ENCODE measurements around the gene NASP.

NASP gene

DNA sequence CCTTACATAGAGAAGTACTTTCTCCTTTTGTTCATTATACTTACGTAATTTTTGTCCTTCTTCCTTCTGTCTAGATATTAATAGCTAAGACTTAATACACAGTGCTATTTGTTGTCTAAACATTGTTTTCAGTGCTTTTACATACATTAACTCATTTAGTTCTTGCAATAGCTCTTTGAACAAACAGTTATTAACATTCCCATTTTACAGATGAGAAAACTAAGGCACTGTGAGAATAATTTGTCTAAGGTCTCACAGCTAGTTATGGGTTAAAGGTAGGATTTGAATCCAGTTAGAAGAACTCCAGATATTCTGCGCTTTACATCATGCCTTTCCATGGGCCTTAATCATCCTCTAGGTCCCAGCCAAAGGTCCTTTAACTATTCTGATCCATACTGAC is 20.4 kb downstream of the NASP start:
- no peak overlapping the region for H3K4me3 ChIP-seq (ENCODE audit: low read depth, low read length)
- H3K27ac ChIP-seq (ENCODE audit: low read depth, low read length): no peak overlapping the region
- H3K9ac ChIP-seq (ENCODE audit: low read length): no peak overlapping the region
- H3K9me3 ChIP-seq (ENCODE audit: control insufficient read depth, insufficient read depth, low read depth, low read length): no peaks in the 10 kb centered on the region
- no peaks in the 10 kb centered on the region for H3K27me3 ChIP-seq (ENCODE audit: control insufficient read depth, insufficient read depth, low read length)
- peaks cover 94% of the 10 kb centered on the region for H3K36me3 ChIP-seq (ENCODE audit: control insufficient read depth, insufficient read depth, low read length)
- H3K4me1 ChIP-seq (ENCODE audit: control insufficient read depth, insufficient read depth, low read length): no peaks in the 10 kb centered on the region

DNA sequence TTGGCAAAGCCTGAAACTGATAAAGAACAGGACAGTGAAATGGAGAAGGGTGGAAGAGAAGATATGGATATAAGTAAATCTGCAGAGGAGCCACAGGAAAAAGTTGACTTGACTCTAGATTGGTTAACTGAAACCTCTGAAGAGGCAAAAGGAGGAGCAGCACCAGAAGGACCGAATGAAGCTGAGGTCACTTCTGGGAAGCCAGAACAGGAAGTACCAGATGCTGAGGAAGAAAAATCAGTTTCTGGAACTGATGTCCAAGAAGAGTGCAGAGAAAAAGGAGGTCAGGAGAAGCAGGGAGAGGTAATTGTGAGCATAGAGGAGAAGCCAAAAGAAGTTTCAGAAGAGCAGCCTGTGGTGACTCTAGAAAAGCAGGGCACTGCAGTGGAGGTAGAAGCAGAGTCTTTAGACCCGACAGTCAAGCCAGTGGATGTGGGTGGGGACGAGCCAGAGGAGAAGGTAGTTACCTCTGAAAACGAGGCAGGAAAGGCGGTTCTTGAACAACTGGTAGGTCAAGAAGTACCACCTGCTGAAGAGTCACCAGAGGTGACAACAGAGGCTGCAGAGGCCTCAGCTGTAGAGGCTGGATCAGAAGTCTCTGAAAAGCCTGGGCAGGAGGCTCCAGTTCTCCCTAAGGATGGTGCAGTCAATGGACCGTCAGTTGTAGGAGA is 23.7 kb downstream of the NASP start:
- no peaks in the 10 kb centered on the region for H3K27me3 ChIP-seq (ENCODE audit: control insufficient read depth, insufficient read depth, low read length)
- H3K27ac ChIP-seq (ENCODE audit: low read depth, low read length): 0 out of 2 replicates have a peak overlapping the region, but pooled peaks have one; percentile 8
- H3K9me3 ChIP-seq (ENCODE audit: control insufficient read depth, insufficient read depth, low read depth, low read length): no peaks in the 10 kb centered on the region
- peaks cover 98% of the 10 kb centered on the region for H3K36me3 ChIP-seq (ENCODE audit: control insufficient read depth, insufficient read depth, low read length)
- H3K9ac ChIP-seq (ENCODE audit: low read length): no peak overlapping the region
- H3K4me3 ChIP-seq (ENCODE audit: low read depth, low read length): no peak overlapping the region
- no peaks in the 10 kb centered on the region for H3K4me1 ChIP-seq (ENCODE audit: control insufficient read depth, insufficient read depth, low read length)

DNA sequence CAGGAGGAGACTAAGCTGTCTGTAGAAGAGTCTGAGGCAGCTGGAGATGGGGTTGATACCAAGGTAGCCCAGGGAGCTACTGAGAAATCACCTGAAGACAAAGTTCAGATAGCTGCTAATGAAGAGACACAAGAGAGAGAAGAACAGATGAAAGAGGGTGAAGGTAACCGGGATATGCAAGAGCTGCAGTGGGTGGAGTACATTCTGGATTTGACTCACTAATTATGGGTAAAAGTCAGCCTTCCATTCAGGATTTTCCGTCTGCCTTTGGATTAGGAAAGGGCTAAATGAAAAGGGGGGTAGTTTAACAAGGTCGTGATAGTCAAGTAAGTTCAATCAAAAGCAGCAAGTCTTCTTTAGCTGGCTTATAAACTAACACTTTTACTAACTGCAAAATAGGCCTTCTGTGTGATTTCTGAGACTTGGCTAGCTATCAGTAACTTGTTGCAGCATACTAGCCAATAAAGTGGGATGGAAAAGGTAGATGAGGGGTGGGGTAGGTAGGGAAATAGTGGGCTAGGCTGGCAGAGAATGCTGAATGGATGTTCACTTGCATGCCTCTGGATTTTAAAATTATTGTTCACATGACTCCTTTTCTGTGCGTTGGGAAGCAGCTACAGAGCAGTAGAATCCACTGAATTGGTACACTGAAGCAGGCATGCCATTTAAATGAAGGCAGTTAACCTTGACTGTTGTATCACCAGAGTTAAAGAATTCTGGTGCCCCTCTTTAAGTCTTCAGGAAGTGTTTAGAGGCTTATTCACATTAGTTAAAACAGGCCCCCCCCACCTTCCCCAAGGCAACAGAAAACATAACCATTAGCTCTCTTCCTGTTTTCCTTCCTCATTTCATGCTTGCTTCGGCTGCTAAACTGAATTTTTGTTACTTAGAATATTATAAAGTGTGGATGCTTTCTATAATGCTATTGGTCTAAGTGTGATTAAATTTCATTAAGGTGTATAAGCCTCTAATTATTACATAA is 24.6 kb downstream of the NASP start:
- Histone ChIP-seq H3K9me3 (ENCODE audit: control insufficient read depth, insufficient read depth, low read depth, low read length) (no peaks in the 10 kb centered on the region), H3K36me3 (ENCODE audit: control insufficient read depth, insufficient read depth, low read length) (peaks cover 98% of the 10 kb centered on the region), H3K4me1 (ENCODE audit: control insufficient read depth, insufficient read depth, low read length) (no peaks in the 10 kb centered on the region), H3K9ac (ENCODE audit: low read length) (no peak overlapping the region), H3K27me3 (ENCODE audit: control insufficient read depth, insufficient read depth, low read length) (no peaks in the 10 kb centered on the region), H3K27ac (ENCODE audit: low read depth, low read length) (no peak overlapping the region), H3K4me3 (ENCODE audit: low read depth, low read length) (no peak overlapping the region)

DNA sequence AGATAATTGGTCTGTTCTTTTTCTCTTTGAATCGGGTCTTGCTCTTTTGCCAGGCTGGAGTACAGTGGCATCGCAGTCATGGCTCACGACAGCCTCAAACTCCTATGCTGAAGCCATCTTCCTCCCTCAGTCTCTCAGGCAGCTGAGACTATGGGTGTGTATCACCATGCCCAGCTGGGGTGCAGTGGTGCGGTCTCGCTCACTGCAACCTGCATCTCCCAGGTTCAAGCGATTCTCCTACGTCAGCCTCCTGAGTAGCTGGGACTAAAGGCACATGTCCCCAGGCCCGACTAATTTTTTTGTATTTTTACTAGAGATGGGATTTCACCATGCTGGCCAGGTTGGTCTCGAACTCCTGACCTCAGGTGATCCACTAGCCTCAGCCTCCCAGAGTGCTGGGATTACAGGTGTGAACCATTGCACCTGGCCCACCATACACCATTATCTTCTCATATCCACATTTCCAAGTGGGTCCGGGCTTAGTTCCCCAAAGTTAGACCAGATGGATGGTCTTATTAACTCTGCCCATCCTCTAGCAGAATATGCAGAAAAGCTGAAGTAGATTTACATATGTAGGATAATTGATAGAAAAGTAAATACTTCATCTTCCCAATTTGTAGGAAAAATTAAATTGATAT is 26.9 kb downstream of the NASP start:
- Histone ChIP-seq H3K36me3 (ENCODE audit: control insufficient read depth, insufficient read depth, low read length) (peaks cover 97% of the 10 kb centered on the region), H3K27ac (ENCODE audit: low read depth, low read length) (no peak overlapping the region), H3K4me3 (ENCODE audit: low read depth, low read length) (no peak overlapping the region), H3K9ac (ENCODE audit: low read length) (no peak overlapping the region), H3K4me1 (ENCODE audit: control insufficient read depth, insufficient read depth, low read length) (no peaks in the 10 kb centered on the region), H3K27me3 (ENCODE audit: control insufficient read depth, insufficient read depth, low read length) (no peaks in the 10 kb centered on the region), H3K9me3 (ENCODE audit: control insufficient read depth, insufficient read depth, low read depth, low read length) (no peaks in the 10 kb centered on the region)

DNA sequence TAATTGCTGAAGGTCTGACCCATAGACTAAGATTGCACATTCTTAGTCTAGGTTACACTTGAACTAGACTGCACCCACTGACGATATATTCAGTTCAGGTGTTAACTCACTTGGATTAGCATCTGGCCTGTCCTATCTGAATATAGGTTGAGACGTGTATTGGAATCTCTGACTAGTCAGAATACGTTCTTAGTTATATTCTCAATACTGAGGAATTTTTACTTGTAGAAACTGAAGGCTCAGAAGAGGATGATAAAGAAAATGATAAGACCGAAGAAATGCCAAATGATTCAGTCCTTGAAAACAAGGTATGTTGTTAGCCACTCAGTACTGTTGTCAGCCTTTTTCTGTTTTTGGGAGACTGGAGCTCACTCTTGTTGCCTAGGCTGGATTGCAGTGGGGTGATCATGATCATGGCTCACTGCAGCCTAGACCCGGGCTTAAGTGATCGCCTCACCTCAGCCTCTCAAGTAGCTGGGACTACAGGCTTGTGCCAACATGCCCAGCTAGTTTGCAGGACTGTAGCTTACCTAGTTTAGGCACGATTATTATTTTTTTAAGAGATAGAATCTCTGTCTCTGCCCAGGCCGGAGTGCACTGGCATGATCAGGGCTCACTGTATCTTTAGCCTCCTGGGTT is 29.2 kb downstream of the NASP start:
- Histone ChIP-seq H3K4me3 (ENCODE audit: low read depth, low read length) (no peak overlapping the region), H3K27me3 (ENCODE audit: control insufficient read depth, insufficient read depth, low read length) (no peaks in the 10 kb centered on the region), H3K4me1 (ENCODE audit: control insufficient read depth, insufficient read depth, low read length) (no peaks in the 10 kb centered on the region), H3K27ac (ENCODE audit: low read depth, low read length) (no peak overlapping the region), H3K36me3 (ENCODE audit: control insufficient read depth, insufficient read depth, low read length) (peaks cover 97% of the 10 kb centered on the region), H3K9ac (ENCODE audit: low read length) (no peak overlapping the region), H3K9me3 (ENCODE audit: control insufficient read depth, insufficient read depth, low read depth, low read length) (no peaks in the 10 kb centered on the region)

DNA sequence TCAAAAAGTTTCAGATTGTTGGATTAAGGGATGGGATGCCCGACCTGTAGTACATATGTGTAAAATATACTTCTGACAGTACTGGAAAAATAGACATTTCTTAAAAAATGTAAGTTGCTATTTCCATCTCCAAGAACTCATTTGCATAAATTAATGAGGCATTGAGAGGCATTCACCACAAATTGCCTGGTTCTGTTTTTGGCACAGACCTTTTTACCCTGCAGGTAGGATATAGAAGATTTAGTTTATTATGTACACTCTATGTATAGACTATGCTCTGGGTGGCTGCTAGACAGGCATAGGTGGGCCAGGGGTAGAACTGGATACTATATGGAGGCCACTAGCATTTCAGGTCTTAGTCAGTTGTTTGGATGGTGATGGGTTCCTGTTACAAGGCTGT is 32.0 kb downstream of the NASP start:
- H3K36me3 ChIP-seq (ENCODE audit: control insufficient read depth, insufficient read depth, low read length): peaks cover 90% of the 10 kb centered on the region
- H3K9ac ChIP-seq (ENCODE audit: low read length): no peak overlapping the region
- no peak overlapping the region for H3K4me3 ChIP-seq (ENCODE audit: low read depth, low read length)
- H3K27me3 ChIP-seq (ENCODE audit: control insufficient read depth, insufficient read depth, low read length): no peaks in the 10 kb centered on the region
- H3K4me1 ChIP-seq (ENCODE audit: control insufficient read depth, insufficient read depth, low read length): no peaks in the 10 kb centered on the region
- H3K9me3 ChIP-seq (ENCODE audit: control insufficient read depth, insufficient read depth, low read depth, low read length): no peaks in the 10 kb centered on the region
- no peak overlapping the region for H3K27ac ChIP-seq (ENCODE audit: low read depth, low read length)

DNA sequence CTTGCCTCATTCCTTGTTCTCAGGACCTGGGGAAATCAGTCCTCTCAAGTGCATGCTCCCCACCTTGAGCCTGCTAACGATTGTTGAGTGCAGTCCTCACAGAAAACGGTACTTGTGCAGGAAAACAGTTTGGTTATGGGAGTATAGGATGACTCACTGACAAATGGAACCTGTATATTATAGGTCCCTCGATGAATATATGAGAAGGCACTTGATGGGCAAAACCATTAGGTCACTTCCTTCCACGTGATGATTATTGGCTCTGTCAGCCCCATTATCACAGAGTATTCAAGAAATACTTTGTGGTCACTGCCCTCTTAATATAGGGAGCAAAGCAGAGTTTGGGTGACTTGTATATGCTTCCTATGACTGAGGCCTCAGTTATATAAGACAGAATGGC is 33.8 kb downstream of the NASP start:
- no peak overlapping the region for H3K4me3 ChIP-seq (ENCODE audit: low read depth, low read length)
- H3K9ac ChIP-seq (ENCODE audit: low read length): no peak overlapping the region
- no peak overlapping the region for H3K27ac ChIP-seq (ENCODE audit: low read depth, low read length)
- H3K36me3 ChIP-seq (ENCODE audit: control insufficient read depth, insufficient read depth, low read length): peaks cover 84% of the 10 kb centered on the region
- H3K4me1 ChIP-seq (ENCODE audit: control insufficient read depth, insufficient read depth, low read length): no peaks in the 10 kb centered on the region
- H3K27me3 ChIP-seq (ENCODE audit: control insufficient read depth, insufficient read depth, low read length): no peaks in the 10 kb centered on the region
- no peaks in the 10 kb centered on the region for H3K9me3 ChIP-seq (ENCODE audit: control insufficient read depth, insufficient read depth, low read depth, low read length)

DNA sequence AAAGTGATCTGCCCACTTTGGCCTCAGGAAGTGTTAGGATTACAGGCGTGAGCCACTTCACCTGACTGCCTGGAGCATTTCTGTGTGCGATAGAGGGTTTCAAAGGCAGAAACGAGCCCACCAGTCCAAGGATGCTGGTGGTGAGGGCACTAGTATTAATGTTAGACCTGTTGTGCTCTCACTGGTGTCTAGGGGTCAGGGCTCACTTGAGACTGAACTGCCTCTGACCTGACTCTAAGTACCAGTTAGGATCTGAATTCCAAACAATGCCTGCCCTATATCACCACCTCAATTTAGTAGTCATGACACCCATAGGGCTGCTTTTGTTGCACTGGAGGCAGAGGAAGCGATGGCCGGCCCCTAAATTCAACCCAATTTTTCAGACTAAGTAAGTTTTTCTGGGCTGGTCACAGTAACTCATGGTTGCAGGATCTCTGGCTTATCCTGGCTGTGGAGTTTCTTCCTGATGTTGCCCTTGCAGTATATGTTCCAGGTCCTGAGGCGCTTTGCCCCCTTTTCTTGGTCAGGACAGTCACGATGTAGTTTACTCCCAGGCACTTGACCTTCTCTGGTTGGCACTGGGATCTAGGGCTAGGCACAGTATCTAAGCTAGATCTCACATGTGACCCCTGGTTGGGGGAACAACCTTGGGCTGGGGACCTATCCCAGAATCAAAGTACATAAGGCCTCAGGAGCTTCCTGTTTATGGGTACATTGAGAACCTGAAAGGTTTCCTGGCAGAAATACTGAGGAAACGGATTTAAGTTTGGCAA is 35.5 kb downstream of the NASP start:
- no peak overlapping the region for H3K9ac ChIP-seq (ENCODE audit: low read length)
- no peaks in the 10 kb centered on the region for H3K27me3 ChIP-seq (ENCODE audit: control insufficient read depth, insufficient read depth, low read length)
- no peaks in the 10 kb centered on the region for H3K9me3 ChIP-seq (ENCODE audit: control insufficient read depth, insufficient read depth, low read depth, low read length)
- no peak overlapping the region for H3K4me3 ChIP-seq (ENCODE audit: low read depth, low read length)
- no peak overlapping the region for H3K27ac ChIP-seq (ENCODE audit: low read depth, low read length)
- H3K4me1 ChIP-seq (ENCODE audit: control insufficient read depth, insufficient read depth, low read length): no peaks in the 10 kb centered on the region
- peaks cover 77% of the 10 kb centered on the region for H3K36me3 ChIP-seq (ENCODE audit: control insufficient read depth, insufficient read depth, low read length)

DNA sequence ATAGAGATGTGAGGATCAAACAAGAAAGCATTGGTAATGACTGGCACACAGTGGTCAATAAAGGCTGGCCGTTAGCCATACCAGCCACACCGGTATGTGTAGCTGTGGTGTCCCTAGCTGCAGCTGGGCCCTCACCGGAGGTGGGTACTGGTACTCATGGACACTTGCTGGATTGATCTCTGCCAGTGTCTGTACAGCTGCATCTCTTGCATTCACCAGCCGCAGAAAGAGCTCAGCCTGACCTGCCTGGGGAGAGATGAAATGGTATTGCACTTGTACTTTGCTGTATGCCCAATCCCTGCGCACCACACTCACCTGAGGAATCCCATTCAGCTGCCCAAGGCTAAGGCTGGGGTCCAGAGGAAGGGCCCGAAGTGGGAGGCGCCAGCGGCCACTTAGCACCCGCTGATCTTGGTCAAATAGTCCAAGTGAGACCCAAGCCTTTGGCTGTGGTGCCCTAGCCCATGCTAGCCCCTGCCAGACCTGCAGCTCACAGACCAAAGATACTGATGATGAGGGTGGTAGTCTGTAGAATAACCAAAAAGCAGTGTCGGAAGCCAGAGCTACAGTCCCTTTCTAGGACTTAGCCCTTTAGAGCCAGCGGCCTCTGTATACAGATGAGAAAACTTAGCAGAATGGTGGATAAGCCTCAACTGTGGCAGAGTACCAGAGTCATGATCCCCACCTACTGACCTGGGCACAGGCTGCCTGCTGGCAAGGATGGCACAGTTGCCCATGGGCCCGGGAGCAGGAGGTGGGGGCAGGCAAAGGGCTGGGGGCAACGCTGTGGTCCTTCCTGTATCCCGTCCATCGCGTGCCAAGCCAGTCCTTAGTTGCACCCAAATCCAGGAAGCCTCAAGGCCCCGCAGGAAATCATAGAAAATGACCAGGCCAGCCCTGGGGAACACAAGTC is 37.0 kb downstream of the NASP start:
- H3K36me3 ChIP-seq (ENCODE audit: control insufficient read depth, insufficient read depth, low read length): peaks cover 68% of the 10 kb centered on the region
- no peak overlapping the region for H3K27ac ChIP-seq (ENCODE audit: low read depth, low read length)
- no peak overlapping the region for H3K4me3 ChIP-seq (ENCODE audit: low read depth, low read length)
- H3K27me3 ChIP-seq (ENCODE audit: control insufficient read depth, insufficient read depth, low read length): no peaks in the 10 kb centered on the region
- no peak overlapping the region for H3K9ac ChIP-seq (ENCODE audit: low read length)
- H3K9me3 ChIP-seq (ENCODE audit: control insufficient read depth, insufficient read depth, low read depth, low read length): no peaks in the 10 kb centered on the region
- no peaks in the 10 kb centered on the region for H3K4me1 ChIP-seq (ENCODE audit: control insufficient read depth, insufficient read depth, low read length)

DNA sequence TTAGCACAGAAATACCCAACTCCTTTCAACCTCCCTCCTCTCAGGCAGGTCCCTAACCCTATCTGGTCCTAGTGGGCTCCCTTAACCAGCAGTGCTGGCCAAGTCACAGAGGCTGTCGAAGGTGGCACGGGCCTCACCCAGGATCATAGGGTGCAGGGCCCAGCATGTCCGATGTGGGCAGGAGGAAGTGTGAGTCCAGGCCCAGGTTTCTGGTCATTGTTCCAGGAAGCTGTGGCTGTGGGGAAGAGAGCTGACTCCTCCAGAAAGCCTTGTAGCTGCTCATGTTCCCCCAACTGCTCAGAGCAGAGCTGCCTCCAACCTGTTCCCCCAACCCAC is 37.6 kb downstream of the NASP start:
- H3K9ac ChIP-seq (ENCODE audit: low read length): no peak overlapping the region
- H3K36me3 ChIP-seq (ENCODE audit: control insufficient read depth, insufficient read depth, low read length): peaks cover 66% of the 10 kb centered on the region
- no peaks in the 10 kb centered on the region for H3K9me3 ChIP-seq (ENCODE audit: control insufficient read depth, insufficient read depth, low read depth, low read length)
- no peak overlapping the region for H3K4me3 ChIP-seq (ENCODE audit: low read depth, low read length)
- H3K27me3 ChIP-seq (ENCODE audit: control insufficient read depth, insufficient read depth, low read length): no peaks in the 10 kb centered on the region
- H3K4me1 ChIP-seq (ENCODE audit: control insufficient read depth, insufficient read depth, low read length): no peaks in the 10 kb centered on the region
- H3K27ac ChIP-seq (ENCODE audit: low read depth, low read length): no peak overlapping the region

Data from HUES6 (cell line).